Type B pancreatic cell (in vitro differentiated cells): ENCODE measurements around the gene CAB39. TPM values are rescaled to one million over a fixed set of nuclear protein-coding genes. Genes with fewer than 3 reads are reported as not detected.

Source experiments
- DNase-seq: peaks from one replicate; pipeline ENCODE4 v3.0.0; 2021; ENCODE audit warnings: mixed read lengths; ENCODE audit not compliant: unreplicated experiment; ENCODE audit errors: extremely low spot score
- H3K27ac Mint-ChIP-seq: 2 replicates; pipeline ENCODE4 v1.8.0; 2021; ENCODE audit warnings: mild to moderate bottlenecking, mixed read lengths
- H3K27me3 Mint-ChIP-seq: 2 replicates; pipeline ENCODE4 v1.8.0; 2021; ENCODE audit warnings: mixed read lengths
- H3K36me3 Mint-ChIP-seq: 2 replicates; pipeline ENCODE4 v1.8.0; 2021; ENCODE audit warnings: mixed read lengths
- H3K4me1 Mint-ChIP-seq: one replicate; pipeline ENCODE4 v1.8.0; 2021; ENCODE audit warnings: mixed read lengths; ENCODE audit not compliant: unreplicated experiment
- H3K4me3 Mint-ChIP-seq: 2 replicates; pipeline ENCODE4 v1.8.0; 2021; ENCODE audit warnings: mild to moderate bottlenecking, mixed read lengths
- H3K9me3 Mint-ChIP-seq: 2 replicates; pipeline ENCODE4 v1.8.0; 2021; ENCODE audit warnings: mixed read lengths
- total RNA-seq: library from RNA; stranded (reverse); gene quantifications from 2 replicates; pipeline ENCODE4 v1.2.1, GENCODE V29; 2021; ENCODE audit warnings: low replicate concordance
- TF ChIP-seq, protein P1 (sequence below): fragments of 200-600 bp; sonication (generic); conservative IDR thresholded peaks from 2 replicates; pipeline ENCODE4 v1.5.0; 2021; ENCODE audit warnings: antibody characterized with exemption, mild to moderate bottlenecking

The CAB39 gene
- total RNA-seq, 1 donor from 2014 or later: 49.2 TPM

DNA sequence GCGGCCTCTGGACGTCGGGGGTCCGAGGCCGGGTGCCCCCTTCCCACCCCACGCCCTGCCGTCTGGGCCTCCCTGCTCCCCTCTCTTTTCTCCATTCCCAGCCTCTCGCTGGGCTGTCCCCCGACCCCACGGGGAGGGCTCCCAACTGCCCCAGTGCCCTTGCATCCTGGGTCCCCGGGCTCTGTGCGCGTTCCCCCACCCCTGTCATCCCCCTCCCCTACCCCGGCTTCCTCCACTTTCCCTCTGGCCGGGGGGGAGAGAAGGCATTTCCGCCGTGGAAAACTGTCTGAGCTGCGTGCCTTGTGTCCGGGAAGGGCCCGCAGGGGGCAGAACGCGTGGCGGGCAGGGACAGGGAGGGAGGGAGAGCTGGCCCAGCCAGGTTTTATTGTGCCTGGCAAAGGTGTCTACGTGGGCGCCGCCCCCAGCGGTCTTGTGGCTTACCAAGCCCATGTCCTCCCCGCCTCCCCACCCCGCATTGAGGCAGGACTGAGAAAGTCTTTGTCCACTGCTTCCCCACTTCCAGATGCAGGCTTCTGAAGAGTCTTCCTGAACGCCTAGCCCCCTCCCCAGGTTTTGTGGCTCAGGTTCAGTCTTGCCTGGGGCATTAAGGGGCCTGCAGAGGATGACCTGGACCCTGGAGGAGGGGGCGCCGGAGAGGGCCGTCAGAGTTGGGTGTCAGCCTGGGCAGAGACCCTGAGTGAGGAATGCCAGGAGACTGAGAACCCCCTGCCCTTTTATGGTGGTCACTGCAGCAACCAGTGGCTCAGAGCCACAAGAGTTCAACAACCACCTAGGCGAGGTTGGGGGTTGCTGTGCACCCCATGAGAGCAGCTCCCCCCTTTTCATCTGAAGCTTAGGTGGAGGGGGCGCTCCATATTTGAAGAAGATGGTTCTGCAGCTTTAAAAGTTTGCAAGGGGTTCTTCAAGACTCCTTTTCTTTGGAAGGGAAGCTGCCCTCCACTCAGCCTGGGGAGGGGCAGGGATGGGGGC is 153.4 kb downstream of the CAB39 start:
- Mint-ChIP-seq H3K9me3 (no peaks in the 10 kb centered on the region), H3K36me3 (no peaks in the 10 kb centered on the region), H3K4me3 (peak overlapping the region; percentile 96), H3K27ac (peak overlapping the region; percentile 87), H3K27me3 (no peaks in the 10 kb centered on the region), H3K4me1 (peaks cover 52% of the 10 kb centered on the region)
- DNase-seq: no peak
- TF ChIP-seq, protein P1, sequence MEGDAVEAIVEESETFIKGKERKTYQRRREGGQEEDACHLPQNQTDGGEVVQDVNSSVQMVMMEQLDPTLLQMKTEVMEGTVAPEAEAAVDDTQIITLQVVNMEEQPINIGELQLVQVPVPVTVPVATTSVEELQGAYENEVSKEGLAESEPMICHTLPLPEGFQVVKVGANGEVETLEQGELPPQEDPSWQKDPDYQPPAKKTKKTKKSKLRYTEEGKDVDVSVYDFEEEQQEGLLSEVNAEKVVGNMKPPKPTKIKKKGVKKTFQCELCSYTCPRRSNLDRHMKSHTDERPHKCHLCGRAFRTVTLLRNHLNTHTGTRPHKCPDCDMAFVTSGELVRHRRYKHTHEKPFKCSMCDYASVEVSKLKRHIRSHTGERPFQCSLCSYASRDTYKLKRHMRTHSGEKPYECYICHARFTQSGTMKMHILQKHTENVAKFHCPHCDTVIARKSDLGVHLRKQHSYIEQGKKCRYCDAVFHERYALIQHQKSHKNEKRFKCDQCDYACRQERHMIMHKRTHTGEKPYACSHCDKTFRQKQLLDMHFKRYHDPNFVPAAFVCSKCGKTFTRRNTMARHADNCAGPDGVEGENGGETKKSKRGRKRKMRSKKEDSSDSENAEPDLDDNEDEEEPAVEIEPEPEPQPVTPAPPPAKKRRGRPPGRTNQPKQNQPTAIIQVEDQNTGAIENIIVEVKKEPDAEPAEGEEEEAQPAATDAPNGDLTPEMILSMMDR: peak; percentile 35

DNA sequence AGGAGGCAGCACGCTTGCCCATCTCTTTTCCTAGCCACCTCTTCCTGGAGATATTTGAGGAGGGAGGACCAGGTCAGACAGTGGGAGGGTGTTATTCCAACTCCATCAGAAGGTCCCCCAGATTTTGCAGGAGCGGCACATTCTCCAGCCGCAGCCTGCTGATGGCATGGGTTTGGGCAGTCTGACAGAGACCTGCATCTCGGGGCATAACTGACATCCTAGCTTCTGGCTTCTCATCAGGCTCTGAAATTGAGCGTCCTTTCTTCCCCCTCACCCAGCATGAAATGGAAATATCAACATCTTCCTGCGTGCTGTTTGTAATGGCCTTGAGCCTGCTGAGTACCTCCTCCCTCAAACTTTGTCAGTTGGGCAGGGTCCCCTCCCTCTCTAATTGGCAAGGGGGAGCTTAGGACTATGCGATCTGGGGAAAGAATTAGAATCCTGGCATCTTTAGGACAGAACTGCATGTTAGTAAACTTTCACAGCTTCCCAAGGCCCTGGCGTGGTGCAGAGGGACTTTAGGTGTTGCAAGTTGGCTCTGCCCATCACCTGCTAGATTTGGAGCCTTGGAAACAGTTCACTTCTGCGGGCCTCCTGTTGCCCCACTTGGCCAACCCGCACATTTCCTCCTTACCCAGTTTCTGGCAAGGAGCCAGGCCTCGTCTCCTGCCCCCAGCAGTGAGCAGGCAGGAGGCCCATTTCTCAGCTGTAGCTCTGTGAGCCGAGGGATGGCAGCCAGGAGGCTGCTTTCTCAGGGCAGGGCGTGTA is 154.3 kb downstream of the CAB39 start:
- TF ChIP-seq, protein P1: no peak
- DNase-seq: peak; percentile 62
- H3K4me1 Mint-ChIP-seq: peaks cover 48% of the 10 kb centered on the region
- peak overlapping the region; percentile 87 for H3K27ac Mint-ChIP-seq
- no peaks in the 10 kb centered on the region for H3K36me3 Mint-ChIP-seq
- H3K9me3 Mint-ChIP-seq: no peaks in the 10 kb centered on the region
- peak overlapping the region; percentile 96 for H3K4me3 Mint-ChIP-seq
- H3K27me3 Mint-ChIP-seq: no peaks in the 10 kb centered on the region

DNA sequence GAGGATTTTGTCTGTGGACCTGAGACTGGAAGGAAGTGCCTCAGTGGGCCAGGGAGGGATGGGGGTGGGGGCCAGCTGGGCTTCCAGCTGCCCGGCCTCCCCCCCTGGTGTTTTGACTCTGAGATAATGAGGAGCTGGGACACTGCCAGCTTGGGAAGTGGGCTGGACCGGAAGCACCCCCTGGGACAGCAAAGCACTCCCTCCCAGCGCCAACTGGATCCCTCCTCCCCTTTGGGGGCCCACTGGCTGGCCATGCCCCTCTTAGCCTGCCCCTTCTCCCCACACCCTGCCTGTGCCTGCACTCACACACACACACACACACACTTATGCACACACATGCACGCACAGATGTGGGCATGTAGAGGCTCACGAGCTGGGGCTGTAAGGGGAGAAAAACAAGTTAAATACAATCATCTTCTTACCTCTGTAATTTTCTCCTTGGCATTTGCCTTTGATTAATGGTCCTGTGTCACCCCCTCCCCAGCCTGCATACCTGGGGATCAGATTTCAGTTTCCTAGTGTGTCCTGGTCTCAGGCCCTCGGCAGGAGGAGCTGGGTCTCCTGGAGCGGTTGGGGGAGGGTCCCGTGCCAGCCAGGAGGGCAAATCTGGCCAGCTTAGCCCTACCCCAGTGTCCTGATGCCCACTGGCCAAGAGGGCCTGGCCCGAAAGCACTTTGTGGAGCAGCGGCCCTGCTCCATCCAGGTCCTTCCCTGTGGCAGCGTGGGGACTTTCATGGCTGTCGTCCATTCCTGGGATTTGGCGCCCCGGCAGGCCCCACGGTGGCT is 155.7 kb downstream of the CAB39 start:
- TF ChIP-seq, protein P1: no peak
- Mint-ChIP-seq H3K27me3 (no peaks in the 10 kb centered on the region), H3K4me3 (peak overlapping the region; percentile 84), H3K9me3 (no peaks in the 10 kb centered on the region), H3K27ac (peak overlapping the region; percentile 95), H3K36me3 (no peaks in the 10 kb centered on the region), H3K4me1 (peaks cover 45% of the 10 kb centered on the region)
- peak; percentile 72 for DNase-seq

DNA sequence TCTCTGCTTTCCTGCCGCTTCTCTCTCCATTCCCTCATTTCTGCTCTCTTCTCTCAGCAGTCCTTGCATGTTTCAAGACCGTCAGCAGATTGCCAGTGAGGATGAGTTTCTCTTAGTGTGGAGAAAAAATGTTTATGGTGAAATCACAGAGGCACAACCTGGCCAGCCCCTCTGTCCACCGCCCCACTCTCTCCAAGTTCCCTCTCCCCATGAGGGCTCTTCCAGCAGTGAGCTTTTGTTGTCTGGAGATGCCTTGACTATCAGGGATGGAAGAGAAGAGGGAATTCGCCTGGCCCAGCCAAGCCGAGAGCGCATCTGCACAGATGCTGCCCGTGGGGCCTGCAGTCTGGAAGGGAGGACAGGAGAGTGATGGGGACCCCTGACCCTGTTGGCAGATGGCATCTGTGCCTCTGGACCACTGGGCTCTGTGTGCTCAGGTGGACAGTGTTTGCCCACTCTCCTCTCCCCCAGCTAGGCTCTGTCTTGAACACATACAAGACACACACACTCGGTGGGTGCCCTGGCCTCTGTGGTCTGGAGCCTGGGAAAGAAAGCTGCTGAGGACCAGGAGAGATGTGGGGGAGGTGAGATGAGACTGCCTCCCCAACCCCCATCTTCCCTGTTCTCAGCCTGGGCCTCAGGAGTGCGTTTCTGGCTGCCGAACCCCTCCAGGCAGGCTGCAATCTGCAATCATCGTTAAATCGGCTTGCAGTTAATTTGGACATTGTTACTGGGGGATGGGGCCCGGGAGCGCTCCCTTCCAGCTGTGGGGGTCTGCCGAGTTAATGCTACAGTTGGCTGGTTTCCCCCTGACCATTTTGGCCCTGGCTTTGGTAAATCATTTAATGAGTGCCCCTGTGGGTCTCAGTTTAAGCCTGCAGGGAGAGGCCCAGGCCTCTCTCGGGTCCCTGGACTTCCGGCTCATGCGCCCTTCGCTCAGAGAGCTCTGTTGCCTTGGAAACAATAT is 156.6 kb downstream of the CAB39 start:
- Mint-ChIP-seq H3K4me1 (peaks cover 45% of the 10 kb centered on the region), H3K9me3 (no peaks in the 10 kb centered on the region), H3K4me3 (peak overlapping the region; percentile 84), H3K36me3 (no peaks in the 10 kb centered on the region), H3K27ac (peak overlapping the region; percentile 95), H3K27me3 (no peaks in the 10 kb centered on the region)
- TF ChIP-seq, protein P1: no peak
- DNase-seq: peak; percentile 64
